HepG2 (cell line): ENCODE data around the gene MYL6B. TPM values are rescaled to one million over a fixed set of nuclear protein-coding genes. Genes with fewer than 3 reads are reported as not detected.

Source experiments
- CHD4 ChIP-seq: fragments of 200-600 bp; sonication (generic); IDR thresholded peaks from 2 replicates; pipeline ENCODE4 v1.7.0; 2017; ENCODE audit warnings: mild to moderate bottlenecking, low read length, borderline replicate concordance
- MAZ ChIP-seq, 2 experiments: sonication (generic) in 1 of 2; formaldehyde crosslinking in 1 of 2; IDR thresholded peaks; 2 replicates each; pipeline versions ENCODE4 v1.5.0 to v1.6.1; 2012 to 2020; ENCODE audit warnings: low read depth in 2 of 2, mild to moderate bottlenecking in 2 of 2, borderline replicate concordance in 1 of 2, improper control_type of control experiment in 1 of 2, low read length in 1 of 2, missing genetic modification reagents in 1 of 2, moderate library complexity in 1 of 2
- MIER2 ChIP-seq: IDR thresholded peaks from 2 replicates; pipeline ENCODE4 v1.6.1; 2016; ENCODE audit warnings: missing biosample characterization, missing genetic modification reagents
- NFYC ChIP-seq: IDR thresholded peaks from 2 replicates; pipeline ENCODE4 v1.6.1; 2016; ENCODE audit warnings: missing genetic modification reagents, missing compliant biosample characterization
- SIX1 ChIP-seq: sonication (generic); formaldehyde crosslinking; IDR thresholded peaks from 2 replicates; pipeline ENCODE4 v1.4.0; 2020; ENCODE audit warnings: missing genetic modification reagents, borderline replicate concordance
- STAT5B ChIP-seq: sonication (generic); formaldehyde crosslinking; IDR thresholded peaks from 2 replicates; pipeline ENCODE4 v1.4.0; 2020; ENCODE audit warnings: missing genetic modification reagents
- THAP11 ChIP-seq: IDR thresholded peaks from 2 replicates; pipeline ENCODE4 v1.6.1; 2016; ENCODE audit warnings: missing biosample characterization, missing genetic modification reagents
- ZMYM4 ChIP-seq: sonication (generic); formaldehyde crosslinking; IDR thresholded peaks from 2 replicates; pipeline ENCODE4 v1.8.1; 2023; ENCODE audit warnings: mild to moderate bottlenecking, missing genetic modification reagents
- ZNF136 ChIP-seq: sonication (generic); formaldehyde crosslinking; IDR thresholded peaks from 2 replicates; pipeline ENCODE4 v1.8.1; 2022; ENCODE audit warnings: low read depth, mild to moderate bottlenecking, moderate library complexity, missing genetic modification reagents
- ZNF619 ChIP-seq: sonication (generic); formaldehyde crosslinking; IDR thresholded peaks from 2 replicates; pipeline ENCODE4 v1.4.0; 2020; ENCODE audit warnings: mild to moderate bottlenecking, missing genetic modification reagents
- ZNF790 ChIP-seq: sonication (generic); formaldehyde crosslinking; IDR thresholded peaks from 2 replicates; pipeline ENCODE4 v1.8.0; 2022; ENCODE audit warnings: missing genetic modification reagents, mild to moderate bottlenecking, borderline replicate concordance
- polyA plus RNA-seq, 8 experiments: library from polyadenylated mRNA; depleted of rRNA in 3 of 8; stranded (reverse) in 7 of 8; unstranded in 1 of 8; fragments of >200 nt; fragmentation: Illumina TruSeq in 4 of 8; extraction: Trizol in 4 of 8; gene quantifications; 2 replicates each; pipeline versions ENCODE4 v1.2.1 to v1.2.3, GENCODE V29; 2011 to 2016; ENCODE audit warnings: low read depth in 4 of 8, missing spikeins in 1 of 8, mixed read lengths in 1 of 8; ENCODE audit not compliant: insufficient read depth in 1 of 8
- total RNA-seq, 5 experiments: library from RNA; depleted of rRNA; stranded (reverse); fragments of >200 nt; fragmentation: Illumina TruSeq; extraction: Trizol; gene quantifications; 2 replicates each; pipeline ENCODE4 v1.2.3, GENCODE V29; 2016; ENCODE audit warnings: low read depth in 1 of 5
- TF ChIP-seq, protein P1 (sequence below): sonication (generic); formaldehyde crosslinking; IDR thresholded peaks from 2 replicates; pipeline ENCODE4 v1.8.1; 2022; ENCODE audit warnings: low read depth, mild to moderate bottlenecking, missing genetic modification reagents
- TF ChIP-seq, protein P2 (sequence below): sonication (generic); formaldehyde crosslinking; conservative IDR thresholded peaks from 2 replicates; pipeline ENCODE4 v1.8.0; 2022; ENCODE audit warnings: mild to moderate bottlenecking, moderate library complexity, missing genetic modification reagents
- TF ChIP-seq, protein P3 (sequence below): sonication (generic); formaldehyde crosslinking; IDR thresholded peaks from 2 replicates; pipeline ENCODE4 v1.4.0; 2020; ENCODE audit warnings: missing genetic modification reagents
- TF ChIP-seq, protein P4 (sequence below): IDR thresholded peaks from 2 replicates; pipeline ENCODE4 v1.6.1; 2016; ENCODE audit warnings: low read depth, missing genetic modification reagents, missing compliant biosample characterization

MYL6B gene
- total and polyA plus RNA-seq, 2 of the 13 experiments (the other 11 are each of a cell fraction or from before 2014, with no cell fraction given), result 75.7 to 88.7 TPM

DNA sequence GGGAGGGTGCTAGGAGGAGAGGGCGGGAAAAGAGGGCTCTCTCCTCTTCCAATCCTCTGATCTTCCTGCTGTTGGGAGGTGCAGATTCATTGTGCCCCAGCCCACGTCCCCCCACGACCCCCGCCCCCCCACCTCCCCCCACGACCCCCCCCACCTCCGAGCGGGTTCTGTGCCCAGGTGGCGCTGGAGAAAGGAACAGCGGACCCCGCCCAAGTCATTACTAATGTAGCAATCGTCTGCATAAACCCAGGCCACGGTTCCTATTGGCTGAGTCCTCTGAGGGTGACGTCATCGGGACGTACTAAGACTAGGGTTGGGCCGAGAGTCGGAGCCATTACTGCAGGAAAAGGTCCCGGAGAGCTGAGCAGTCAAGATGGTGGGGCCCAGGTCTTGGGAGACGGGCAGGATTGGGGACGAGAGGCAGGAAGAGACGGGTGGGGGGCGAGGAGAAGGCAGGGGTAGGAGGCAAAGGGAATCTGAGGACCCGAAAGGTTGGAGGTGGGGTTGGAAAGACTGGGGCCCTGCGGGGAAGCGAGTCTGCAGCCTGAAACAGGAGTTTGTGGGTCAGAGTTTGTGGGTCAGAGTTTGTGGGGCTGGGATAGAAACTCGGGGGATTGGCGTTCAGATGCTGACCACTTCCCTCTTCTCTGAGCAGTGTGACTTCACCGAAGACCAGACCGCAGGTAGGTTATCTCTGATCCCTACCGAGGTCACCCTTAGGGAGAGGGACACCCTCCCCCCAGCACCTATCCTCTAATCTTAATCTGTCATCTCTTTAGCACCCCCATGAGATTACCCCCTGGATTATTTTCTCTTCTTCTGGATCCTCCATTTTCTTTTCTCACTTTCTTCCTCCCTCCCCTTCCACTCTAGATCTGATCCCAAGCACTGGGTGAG, 5.9 kb downstream of the MYL6B start, which contains the start of gene MYL6 (continued):
- TF ChIP-seq, protein P1, sequence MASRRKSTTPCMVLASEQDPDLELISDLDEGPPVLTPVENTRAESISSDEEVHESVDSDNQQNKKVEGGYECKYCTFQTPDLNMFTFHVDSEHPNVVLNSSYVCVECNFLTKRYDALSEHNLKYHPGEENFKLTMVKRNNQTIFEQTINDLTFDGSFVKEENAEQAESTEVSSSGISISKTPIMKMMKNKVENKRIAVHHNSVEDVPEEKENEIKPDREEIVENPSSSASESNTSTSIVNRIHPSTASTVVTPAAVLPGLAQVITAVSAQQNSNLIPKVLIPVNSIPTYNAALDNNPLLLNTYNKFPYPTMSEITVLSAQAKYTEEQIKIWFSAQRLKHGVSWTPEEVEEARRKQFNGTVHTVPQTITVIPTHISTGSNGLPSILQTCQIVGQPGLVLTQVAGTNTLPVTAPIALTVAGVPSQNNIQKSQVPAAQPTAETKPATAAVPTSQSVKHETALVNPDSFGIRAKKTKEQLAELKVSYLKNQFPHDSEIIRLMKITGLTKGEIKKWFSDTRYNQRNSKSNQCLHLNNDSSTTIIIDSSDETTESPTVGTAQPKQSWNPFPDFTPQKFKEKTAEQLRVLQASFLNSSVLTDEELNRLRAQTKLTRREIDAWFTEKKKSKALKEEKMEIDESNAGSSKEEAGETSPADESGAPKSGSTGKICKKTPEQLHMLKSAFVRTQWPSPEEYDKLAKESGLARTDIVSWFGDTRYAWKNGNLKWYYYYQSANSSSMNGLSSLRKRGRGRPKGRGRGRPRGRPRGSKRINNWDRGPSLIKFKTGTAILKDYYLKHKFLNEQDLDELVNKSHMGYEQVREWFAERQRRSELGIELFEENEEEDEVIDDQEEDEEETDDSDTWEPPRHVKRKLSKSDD, result peak; percentile 88
- TF ChIP-seq SIX1 (CRISPR knock-in tag) (no peak), CHD4 (no peak), ZNF790 (CRISPR knock-in tag) (no peak), STAT5B (CRISPR knock-in tag) (no peak), NFYC (peak; percentile 74), ZNF136 (0 out of 2 replicates have a peak, but pooled peaks have one; percentile 54), ZMYM4 (CRISPR knock-in tag) (peak; percentile 36; the same call in 1 of the 2 replicates), THAP11 (0 out of 2 replicates have a peak, but pooled peaks have one; percentile 53), ZNF619 (no peak), MAZ (IDR thresholded peaks at IDR 0.05; ENCODE audit: borderline replicate concordance, low read depth, low read length) (no peak), MAZ (CRISPR knock-in tag; IDR thresholded peaks at IDR 0.05; ENCODE audit: low read depth) (no peak), MIER2 (CRISPR knock-in tag) (no peak)
- TF ChIP-seq, protein P2, sequence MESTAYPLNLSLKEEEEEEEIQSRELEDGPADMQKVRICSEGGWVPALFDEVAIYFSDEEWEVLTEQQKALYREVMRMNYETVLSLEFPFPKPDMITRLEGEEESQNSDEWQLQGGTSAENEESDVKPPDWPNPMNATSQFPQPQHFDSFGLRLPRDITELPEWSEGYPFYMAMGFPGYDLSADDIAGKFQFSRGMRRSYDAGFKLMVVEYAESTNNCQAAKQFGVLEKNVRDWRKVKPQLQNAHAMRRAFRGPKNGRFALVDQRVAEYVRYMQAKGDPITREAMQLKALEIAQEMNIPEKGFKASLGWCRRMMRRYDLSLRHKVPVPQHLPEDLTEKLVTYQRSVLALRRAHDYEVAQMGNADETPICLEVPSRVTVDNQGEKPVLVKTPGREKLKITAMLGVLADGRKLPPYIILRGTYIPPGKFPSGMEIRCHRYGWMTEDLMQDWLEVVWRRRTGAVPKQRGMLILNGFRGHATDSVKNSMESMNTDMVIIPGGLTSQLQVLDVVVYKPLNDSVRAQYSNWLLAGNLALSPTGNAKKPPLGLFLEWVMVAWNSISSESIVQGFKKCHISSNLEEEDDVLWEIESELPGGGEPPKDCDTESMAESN, result 0 out of 2 replicates have a peak, but pooled peaks have one; percentile 50
- TF ChIP-seq, protein P3, sequence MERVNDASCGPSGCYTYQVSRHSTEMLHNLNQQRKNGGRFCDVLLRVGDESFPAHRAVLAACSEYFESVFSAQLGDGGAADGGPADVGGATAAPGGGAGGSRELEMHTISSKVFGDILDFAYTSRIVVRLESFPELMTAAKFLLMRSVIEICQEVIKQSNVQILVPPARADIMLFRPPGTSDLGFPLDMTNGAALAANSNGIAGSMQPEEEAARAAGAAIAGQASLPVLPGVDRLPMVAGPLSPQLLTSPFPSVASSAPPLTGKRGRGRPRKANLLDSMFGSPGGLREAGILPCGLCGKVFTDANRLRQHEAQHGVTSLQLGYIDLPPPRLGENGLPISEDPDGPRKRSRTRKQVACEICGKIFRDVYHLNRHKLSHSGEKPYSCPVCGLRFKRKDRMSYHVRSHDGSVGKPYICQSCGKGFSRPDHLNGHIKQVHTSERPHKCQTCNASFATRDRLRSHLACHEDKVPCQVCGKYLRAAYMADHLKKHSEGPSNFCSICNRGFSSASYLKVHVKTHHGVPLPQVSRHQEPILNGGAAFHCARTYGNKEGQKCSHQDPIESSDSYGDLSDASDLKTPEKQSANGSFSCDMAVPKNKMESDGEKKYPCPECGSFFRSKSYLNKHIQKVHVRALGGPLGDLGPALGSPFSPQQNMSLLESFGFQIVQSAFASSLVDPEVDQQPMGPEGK (CRISPR knock-in tag), result peak; percentile 66; the same call in 1 of the 2 replicates
- TF ChIP-seq, protein P4, sequence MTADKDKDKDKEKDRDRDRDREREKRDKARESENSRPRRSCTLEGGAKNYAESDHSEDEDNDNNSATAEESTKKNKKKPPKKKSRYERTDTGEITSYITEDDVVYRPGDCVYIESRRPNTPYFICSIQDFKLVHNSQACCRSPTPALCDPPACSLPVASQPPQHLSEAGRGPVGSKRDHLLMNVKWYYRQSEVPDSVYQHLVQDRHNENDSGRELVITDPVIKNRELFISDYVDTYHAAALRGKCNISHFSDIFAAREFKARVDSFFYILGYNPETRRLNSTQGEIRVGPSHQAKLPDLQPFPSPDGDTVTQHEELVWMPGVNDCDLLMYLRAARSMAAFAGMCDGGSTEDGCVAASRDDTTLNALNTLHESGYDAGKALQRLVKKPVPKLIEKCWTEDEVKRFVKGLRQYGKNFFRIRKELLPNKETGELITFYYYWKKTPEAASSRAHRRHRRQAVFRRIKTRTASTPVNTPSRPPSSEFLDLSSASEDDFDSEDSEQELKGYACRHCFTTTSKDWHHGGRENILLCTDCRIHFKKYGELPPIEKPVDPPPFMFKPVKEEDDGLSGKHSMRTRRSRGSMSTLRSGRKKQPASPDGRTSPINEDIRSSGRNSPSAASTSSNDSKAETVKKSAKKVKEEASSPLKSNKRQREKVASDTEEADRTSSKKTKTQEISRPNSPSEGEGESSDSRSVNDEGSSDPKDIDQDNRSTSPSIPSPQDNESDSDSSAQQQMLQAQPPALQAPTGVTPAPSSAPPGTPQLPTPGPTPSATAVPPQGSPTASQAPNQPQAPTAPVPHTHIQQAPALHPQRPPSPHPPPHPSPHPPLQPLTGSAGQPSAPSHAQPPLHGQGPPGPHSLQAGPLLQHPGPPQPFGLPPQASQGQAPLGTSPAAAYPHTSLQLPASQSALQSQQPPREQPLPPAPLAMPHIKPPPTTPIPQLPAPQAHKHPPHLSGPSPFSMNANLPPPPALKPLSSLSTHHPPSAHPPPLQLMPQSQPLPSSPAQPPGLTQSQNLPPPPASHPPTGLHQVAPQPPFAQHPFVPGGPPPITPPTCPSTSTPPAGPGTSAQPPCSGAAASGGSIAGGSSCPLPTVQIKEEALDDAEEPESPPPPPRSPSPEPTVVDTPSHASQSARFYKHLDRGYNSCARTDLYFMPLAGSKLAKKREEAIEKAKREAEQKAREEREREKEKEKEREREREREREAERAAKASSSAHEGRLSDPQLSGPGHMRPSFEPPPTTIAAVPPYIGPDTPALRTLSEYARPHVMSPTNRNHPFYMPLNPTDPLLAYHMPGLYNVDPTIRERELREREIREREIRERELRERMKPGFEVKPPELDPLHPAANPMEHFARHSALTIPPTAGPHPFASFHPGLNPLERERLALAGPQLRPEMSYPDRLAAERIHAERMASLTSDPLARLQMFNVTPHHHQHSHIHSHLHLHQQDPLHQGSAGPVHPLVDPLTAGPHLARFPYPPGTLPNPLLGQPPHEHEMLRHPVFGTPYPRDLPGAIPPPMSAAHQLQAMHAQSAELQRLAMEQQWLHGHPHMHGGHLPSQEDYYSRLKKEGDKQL, result no peak
